HepG2 (cell line): Measurements from ENCODE around the gene GTF2F2. TPM values are rescaled to one million over a fixed set of nuclear protein-coding genes. Genes with fewer than 3 reads are reported as not detected.

Source experiments
- CBX1 ChIP-seq: IDR thresholded peaks from one replicate; pipeline ENCODE4 v1.6.1; 2016; ENCODE audit warnings: antibody characterized with exemption, low read depth
- HNRNPK ChIP-seq: fragments of 200-400 bp; formaldehyde crosslinking; IDR thresholded peaks from 2 replicates; pipeline ENCODE4 v1.6.1; 2018; ENCODE audit warnings: low read length, low read depth, moderate library complexity, mild to moderate bottlenecking; ENCODE audit not compliant: poor library complexity, severe bottlenecking
- KDM6A ChIP-seq: IDR thresholded peaks from 2 replicates; pipeline ENCODE4 v1.6.1; 2016; ENCODE audit warnings: low read depth
- RBAK ChIP-seq: sonication (generic); formaldehyde crosslinking; IDR thresholded peaks from 2 replicates; pipeline ENCODE4 v1.5.1; 2020; ENCODE audit warnings: mild to moderate bottlenecking, missing genetic modification reagents
- SALL1 ChIP-seq: sonication (generic); formaldehyde crosslinking; IDR thresholded peaks from 2 replicates; pipeline ENCODE4 v1.8.0; 2022; ENCODE audit warnings: mild to moderate bottlenecking, missing genetic modification reagents
- TARDBP ChIP-seq: sonication (generic); formaldehyde crosslinking; IDR thresholded peaks from 2 replicates; pipeline ENCODE4 v1.8.0; 2022; ENCODE audit warnings: mild to moderate bottlenecking, missing genetic modification reagents
- TEAD2 ChIP-seq: sonication (generic); formaldehyde crosslinking; IDR thresholded peaks from 2 replicates; pipeline ENCODE4 v1.9.0; 2021; ENCODE audit warnings: missing genetic modification reagents
- ZFP36 ChIP-seq: fragments of 150-350 bp; IDR thresholded peaks from 2 replicates; pipeline ENCODE4 v1.6.1; 2018; ENCODE audit warnings: borderline replicate concordance, low read length, low read depth; ENCODE audit not compliant: partially characterized antibody
- ZNF343 ChIP-seq: sonication (generic); formaldehyde crosslinking; IDR thresholded peaks from 2 replicates; pipeline ENCODE4 v1.4.0; 2020; ENCODE audit warnings: mild to moderate bottlenecking, missing genetic modification reagents
- polyA plus RNA-seq, 8 experiments: library from polyadenylated mRNA; depleted of rRNA in 3 of 8; stranded (reverse) in 7 of 8; unstranded in 1 of 8; fragments of >200 nt; fragmentation: Illumina TruSeq in 4 of 8; extraction: Trizol in 4 of 8; gene quantifications; 2 replicates each; pipeline versions ENCODE4 v1.2.1 to v1.2.3, GENCODE V29; 2011 to 2016; ENCODE audit warnings: low read depth in 4 of 8, missing spikeins in 1 of 8, mixed read lengths in 1 of 8; ENCODE audit not compliant: insufficient read depth in 1 of 8
- total RNA-seq, 5 experiments: library from RNA; depleted of rRNA; stranded (reverse); fragments of >200 nt; fragmentation: Illumina TruSeq; extraction: Trizol; gene quantifications; 2 replicates each; pipeline ENCODE4 v1.2.3, GENCODE V29; 2016; ENCODE audit warnings: low read depth in 1 of 5
- TF ChIP-seq, protein P1 (sequence below), 2 experiments: sonication (generic) in 1 of 2; formaldehyde crosslinking in 1 of 2; IDR thresholded peaks; 2 replicates each; pipeline versions ENCODE4 v1.6.1 to v1.9.0; 2014 to 2022; ENCODE audit warnings: antibody characterized with exemption in 1 of 2, borderline replicate concordance in 1 of 2, inconsistent platforms in 1 of 2, low read depth in 1 of 2, missing genetic modification reagents in 1 of 2
- TF ChIP-seq, protein P2 (sequence below): sonication (generic); formaldehyde crosslinking; IDR thresholded peaks from 2 replicates; pipeline ENCODE4 v1.5.0; 2020; ENCODE audit warnings: mild to moderate bottlenecking, missing genetic modification reagents
- TF ChIP-seq, protein P3 (sequence below): sonication (generic); formaldehyde crosslinking; IDR thresholded peaks from 2 replicates; pipeline ENCODE4 v1.4.0; 2020; ENCODE audit warnings: mild to moderate bottlenecking, missing genetic modification reagents

Gene GTF2F2
- total and polyA plus RNA-seq, 2 of the 13 experiments (the other 11 are each of a cell fraction or from before 2014, with no cell fraction given) = 10.6 to 32.8 TPM

DNA sequence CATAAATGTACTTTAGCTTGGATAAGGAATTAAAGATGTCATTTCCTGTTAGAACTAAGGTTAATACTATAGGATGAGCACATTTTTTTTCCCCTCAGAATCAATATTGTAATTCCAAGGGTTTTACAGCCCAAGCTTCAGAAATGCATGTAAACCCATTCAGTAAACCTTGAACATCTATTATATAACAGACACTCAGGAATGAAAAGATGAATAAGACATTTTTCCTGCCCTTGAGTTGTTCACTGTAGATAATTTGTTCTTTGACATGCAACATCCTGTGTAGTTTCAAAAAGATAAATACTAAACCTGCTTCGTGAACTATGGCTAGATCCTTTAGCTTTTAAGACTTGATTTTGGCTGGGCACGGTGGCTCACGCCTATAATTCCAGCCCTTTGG, 102.2 kb downstream of the GTF2F2 start (continued):
- TF ChIP-seq, protein P1, sequence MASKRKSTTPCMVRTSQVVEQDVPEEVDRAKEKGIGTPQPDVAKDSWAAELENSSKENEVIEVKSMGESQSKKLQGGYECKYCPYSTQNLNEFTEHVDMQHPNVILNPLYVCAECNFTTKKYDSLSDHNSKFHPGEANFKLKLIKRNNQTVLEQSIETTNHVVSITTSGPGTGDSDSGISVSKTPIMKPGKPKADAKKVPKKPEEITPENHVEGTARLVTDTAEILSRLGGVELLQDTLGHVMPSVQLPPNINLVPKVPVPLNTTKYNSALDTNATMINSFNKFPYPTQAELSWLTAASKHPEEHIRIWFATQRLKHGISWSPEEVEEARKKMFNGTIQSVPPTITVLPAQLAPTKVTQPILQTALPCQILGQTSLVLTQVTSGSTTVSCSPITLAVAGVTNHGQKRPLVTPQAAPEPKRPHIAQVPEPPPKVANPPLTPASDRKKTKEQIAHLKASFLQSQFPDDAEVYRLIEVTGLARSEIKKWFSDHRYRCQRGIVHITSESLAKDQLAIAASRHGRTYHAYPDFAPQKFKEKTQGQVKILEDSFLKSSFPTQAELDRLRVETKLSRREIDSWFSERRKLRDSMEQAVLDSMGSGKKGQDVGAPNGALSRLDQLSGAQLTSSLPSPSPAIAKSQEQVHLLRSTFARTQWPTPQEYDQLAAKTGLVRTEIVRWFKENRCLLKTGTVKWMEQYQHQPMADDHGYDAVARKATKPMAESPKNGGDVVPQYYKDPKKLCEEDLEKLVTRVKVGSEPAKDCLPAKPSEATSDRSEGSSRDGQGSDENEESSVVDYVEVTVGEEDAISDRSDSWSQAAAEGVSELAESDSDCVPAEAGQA (IDR thresholded peaks at IDR 0.05; ENCODE audit: low read depth) = no peak
- TF ChIP-seq, protein P1 (CRISPR knock-in tag; IDR thresholded peaks at IDR 0.05; ENCODE audit: borderline replicate concordance) = no peak
- TF ChIP-seq KDM6A (no peak), CBX1 (no peak), ZNF343 (CRISPR knock-in tag) (no peak), HNRNPK (no peak), SALL1 (CRISPR knock-in tag) (no peak), RBAK (CRISPR knock-in tag) (no peak), TEAD2 (no peak), TARDBP (CRISPR knock-in tag) (no peak), ZFP36 (no peak)
- TF ChIP-seq, protein P2, sequence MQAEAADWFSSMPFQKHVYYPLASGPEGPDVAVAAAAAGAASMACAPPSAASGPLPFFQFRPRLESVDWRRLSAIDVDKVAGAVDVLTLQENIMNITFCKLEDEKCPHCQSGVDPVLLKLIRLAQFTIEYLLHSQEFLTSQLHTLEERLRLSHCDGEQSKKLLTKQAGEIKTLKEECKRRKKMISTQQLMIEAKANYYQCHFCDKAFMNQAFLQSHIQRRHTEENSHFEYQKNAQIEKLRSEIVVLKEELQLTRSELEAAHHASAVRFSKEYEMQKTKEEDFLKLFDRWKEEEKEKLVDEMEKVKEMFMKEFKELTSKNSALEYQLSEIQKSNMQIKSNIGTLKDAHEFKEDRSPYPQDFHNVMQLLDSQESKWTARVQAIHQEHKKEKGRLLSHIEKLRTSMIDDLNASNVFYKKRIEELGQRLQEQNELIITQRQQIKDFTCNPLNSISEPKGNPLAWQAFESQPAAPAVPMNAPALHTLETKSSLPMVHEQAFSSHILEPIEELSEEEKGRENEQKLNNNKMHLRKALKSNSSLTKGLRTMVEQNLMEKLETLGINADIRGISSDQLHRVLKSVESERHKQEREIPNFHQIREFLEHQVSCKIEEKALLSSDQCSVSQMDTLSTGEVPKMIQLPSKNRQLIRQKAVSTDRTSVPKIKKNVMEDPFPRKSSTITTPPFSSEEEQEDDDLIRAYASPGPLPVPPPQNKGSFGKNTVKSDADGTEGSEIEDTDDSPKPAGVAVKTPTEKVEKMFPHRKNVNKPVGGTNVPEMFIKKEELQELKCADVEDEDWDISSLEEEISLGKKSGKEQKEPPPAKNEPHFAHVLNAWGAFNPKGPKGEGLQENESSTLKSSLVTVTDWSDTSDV (CRISPR knock-in tag) = no peak
- TF ChIP-seq, protein P3, sequence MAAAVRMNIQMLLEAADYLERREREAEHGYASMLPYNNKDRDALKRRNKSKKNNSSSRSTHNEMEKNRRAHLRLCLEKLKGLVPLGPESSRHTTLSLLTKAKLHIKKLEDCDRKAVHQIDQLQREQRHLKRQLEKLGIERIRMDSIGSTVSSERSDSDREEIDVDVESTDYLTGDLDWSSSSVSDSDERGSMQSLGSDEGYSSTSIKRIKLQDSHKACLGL (CRISPR knock-in tag) = no peak
